Bronchial epithelial cell (primary cell): ENCODE data around the gene ASPHD1. TPM values are rescaled to one million over a fixed set of nuclear protein-coding genes. Genes with fewer than 3 reads are reported as not detected.

ENCODE experiments used
- DNase-seq: peaks from one replicate; pipeline ENCODE4 v3.0.0-alpha.2; 2010; ENCODE audit warnings: low read depth
- FAIRE-seq: peaks from 2 replicates; lab custom pipeline; 2011; peaks lifted over from hg19 to GRCh38; lab: Jason Lieb, UNC
- H3K27me3 ChIP-seq: 2 replicates; pipeline ENCODE4 v1.5.1; 2011; ENCODE audit warnings: low read length; ENCODE audit not compliant: control insufficient read depth, insufficient read depth
- H3K36me3 ChIP-seq: 2 replicates; pipeline ENCODE4 v1.5.1; 2011; ENCODE audit warnings: low read length; ENCODE audit not compliant: control insufficient read depth, insufficient read depth
- H3K4me3 ChIP-seq: 2 replicates; pipeline ENCODE4 v1.5.1; 2011; ENCODE audit warnings: mild to moderate bottlenecking, low read depth, low read length, control low read depth
- total RNA-seq: library from RNA; depleted of rRNA; stranded (reverse); fragments of >200 nt; gene quantifications from 2 replicates; pipeline ENCODE4 v1.2.1, GENCODE V29; 2014
- TF ChIP-seq, protein P1 (sequence below): IDR thresholded peaks from 2 replicates; pipeline ENCODE4 v1.5.1; 2011; ENCODE audit warnings: mild to moderate bottlenecking, moderate library complexity, low read length, control low read depth, inconsistent platforms; ENCODE audit not compliant: insufficient read depth, severe bottlenecking

The ASPHD1 gene
- total RNA-seq, 1 donor from 2014 or later, result 2.4 TPM

DNA sequence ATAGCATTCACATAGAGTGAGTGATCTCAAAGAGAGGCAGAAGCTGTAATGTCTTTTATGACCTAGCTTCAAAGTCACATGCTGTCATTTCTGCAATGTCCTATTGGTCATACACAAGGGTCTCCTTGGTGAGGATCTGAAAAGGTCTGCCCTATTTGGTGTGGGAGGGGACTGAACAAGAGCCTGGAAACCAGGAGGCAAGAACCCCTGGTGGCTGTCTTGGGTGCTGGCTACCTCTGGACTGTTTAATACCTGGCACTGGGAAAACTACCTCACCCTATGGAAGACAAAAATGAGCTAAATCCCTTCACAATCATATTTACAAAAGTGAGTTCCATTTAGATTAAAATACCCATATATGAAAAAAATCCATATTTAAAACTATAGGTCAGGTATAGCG is 16.7 kb downstream of the ASPHD1 start:
- Histone ChIP-seq H3K4me3 (no peak overlapping the region), H3K36me3 (peaks cover 7% of the 10 kb centered on the region), H3K27me3 (no peaks in the 10 kb centered on the region)
- TF ChIP-seq, protein P1, sequence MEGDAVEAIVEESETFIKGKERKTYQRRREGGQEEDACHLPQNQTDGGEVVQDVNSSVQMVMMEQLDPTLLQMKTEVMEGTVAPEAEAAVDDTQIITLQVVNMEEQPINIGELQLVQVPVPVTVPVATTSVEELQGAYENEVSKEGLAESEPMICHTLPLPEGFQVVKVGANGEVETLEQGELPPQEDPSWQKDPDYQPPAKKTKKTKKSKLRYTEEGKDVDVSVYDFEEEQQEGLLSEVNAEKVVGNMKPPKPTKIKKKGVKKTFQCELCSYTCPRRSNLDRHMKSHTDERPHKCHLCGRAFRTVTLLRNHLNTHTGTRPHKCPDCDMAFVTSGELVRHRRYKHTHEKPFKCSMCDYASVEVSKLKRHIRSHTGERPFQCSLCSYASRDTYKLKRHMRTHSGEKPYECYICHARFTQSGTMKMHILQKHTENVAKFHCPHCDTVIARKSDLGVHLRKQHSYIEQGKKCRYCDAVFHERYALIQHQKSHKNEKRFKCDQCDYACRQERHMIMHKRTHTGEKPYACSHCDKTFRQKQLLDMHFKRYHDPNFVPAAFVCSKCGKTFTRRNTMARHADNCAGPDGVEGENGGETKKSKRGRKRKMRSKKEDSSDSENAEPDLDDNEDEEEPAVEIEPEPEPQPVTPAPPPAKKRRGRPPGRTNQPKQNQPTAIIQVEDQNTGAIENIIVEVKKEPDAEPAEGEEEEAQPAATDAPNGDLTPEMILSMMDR, result no peak
- FAIRE-seq (no peak), DNase-seq (no peak)

DNA sequence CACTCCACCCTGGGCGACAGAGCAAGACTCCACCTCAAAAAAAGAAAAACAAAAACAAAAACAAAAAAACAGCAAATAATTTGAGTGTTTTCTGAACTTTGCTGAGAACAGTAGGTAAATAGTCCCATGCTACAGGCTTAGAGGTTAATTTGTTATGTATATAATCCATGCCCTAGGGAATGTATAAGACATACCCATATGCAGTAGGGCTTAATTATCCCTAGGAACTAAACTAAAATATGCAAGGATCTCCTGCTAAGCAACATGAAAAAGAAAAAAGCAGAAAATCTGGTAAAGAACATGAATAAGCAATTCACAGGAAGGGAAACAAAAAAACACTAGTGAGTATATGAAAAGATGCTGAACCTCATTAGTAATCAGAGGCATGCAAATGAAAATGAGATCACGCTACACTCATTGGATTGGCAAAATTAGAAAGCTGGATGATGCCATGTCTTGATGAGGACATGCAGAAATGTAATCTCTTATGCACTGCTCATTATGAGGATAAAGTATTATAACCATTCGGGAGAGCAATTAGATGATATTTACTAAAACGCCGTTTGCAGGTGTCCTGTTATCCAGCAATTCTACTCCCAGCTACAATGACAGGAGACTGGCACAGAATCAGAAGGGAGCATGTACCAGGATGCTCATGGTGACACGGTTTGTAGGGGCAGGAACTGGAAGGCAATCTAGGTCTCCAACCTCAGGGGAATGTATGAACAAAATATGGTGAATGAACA is 20.2 kb downstream of the ASPHD1 start:
- TF ChIP-seq, protein P1, result no peak

DNA sequence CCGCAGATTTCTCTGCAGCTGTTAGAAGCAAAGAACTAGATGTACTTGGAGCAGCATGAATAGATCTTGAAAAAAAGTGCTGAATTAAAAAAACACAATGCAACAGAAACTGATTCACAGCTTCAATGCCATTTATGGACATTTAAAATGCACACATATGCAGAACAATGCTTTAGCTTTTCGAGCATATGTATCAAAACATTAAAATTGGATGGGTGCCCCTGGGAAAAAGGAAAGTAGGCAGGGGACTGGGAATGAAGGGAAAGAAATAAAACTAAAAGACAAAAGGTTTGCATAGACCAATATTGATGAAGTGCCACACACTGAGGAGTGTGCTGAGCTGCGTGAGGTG is 20.7 kb downstream of the ASPHD1 start:
- H3K36me3 ChIP-seq, result peaks cover 9% of the 10 kb centered on the region
- H3K27me3 ChIP-seq, result no peaks in the 10 kb centered on the region
- H3K4me3 ChIP-seq, result no peak overlapping the region
- no peak for DNase-seq
- FAIRE-seq, result no peak
- TF ChIP-seq, protein P1, result no peak

More for the DNA sequence above, 20.2 kb downstream of the ASPHD1 start:
- no peaks in the 10 kb centered on the region for H3K27me3 ChIP-seq
- peaks cover 9% of the 10 kb centered on the region for H3K36me3 ChIP-seq
- no peak overlapping the region for H3K4me3 ChIP-seq
- no peak for DNase-seq
- FAIRE-seq, result no peak

DNA sequence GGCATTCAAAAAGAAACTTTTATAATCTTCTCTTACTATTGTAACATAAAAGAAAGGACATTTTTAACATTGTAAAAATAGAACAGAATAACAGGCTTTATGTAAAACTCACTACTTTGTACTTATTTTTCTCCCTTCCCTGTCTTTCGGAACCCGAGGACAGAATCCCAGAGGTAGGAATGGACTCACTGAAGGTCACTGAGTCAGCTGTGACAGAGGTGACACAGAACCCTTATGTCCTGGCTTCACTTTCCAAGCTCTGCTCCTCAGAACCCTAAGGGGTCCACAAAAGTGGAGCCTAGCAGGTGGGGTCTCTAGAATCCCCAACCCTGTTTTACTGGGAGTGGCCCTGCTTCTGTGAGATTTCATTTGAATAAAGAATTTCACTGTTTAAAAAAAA is 22.0 kb downstream of the ASPHD1 start:
- no peak for DNase-seq
- Histone ChIP-seq H3K36me3 (peaks cover 7% of the 10 kb centered on the region), H3K4me3 (no peak overlapping the region), H3K27me3 (no peaks in the 10 kb centered on the region)
- no peak for FAIRE-seq
- TF ChIP-seq, protein P1, result no peak

DNA sequence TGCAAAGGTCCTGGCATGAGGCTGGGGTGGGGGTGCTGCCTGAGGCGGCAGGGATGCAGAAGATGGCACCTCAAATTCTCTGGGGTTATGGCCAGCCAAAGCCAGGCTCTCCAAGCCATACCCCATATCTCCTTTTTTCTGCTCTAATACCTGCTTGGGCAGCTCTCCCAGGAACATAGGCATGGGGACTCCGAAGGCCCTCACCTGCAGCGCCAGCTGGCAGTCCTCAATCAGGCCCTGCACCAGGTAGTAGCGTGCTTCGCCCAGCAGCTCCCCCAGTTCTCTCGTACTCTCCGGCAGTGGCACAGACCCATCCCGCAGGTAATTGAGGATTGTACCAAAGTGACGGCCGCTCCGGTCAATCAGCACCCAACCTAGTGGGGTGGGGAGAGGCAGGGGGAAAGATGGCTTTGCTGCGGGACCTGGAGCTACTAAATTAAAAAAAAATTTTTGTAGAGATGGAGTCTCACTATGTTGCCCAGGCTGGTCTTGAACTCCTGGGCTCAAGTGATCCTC is 22.8 kb downstream of the ASPHD1 start:
- Histone ChIP-seq H3K4me3 (no peak overlapping the region), H3K27me3 (no peaks in the 10 kb centered on the region), H3K36me3 (peaks cover 7% of the 10 kb centered on the region)
- DNase-seq, result no peak
- FAIRE-seq, result no peak
- TF ChIP-seq, protein P1, result no peak
